ENCODE data around the gene RTKN. TPM values are rescaled to one million over a fixed set of nuclear protein-coding genes. Genes with fewer than 3 reads are reported as not detected.

The RTKN gene
- total and polyA plus RNA-seq, 9 of the 15 experiments (the other 6 are each of a cell fraction or from before 2014, with no cell fraction given), result 0.14 to 6.9 (median 3.6) TPM

DNA sequence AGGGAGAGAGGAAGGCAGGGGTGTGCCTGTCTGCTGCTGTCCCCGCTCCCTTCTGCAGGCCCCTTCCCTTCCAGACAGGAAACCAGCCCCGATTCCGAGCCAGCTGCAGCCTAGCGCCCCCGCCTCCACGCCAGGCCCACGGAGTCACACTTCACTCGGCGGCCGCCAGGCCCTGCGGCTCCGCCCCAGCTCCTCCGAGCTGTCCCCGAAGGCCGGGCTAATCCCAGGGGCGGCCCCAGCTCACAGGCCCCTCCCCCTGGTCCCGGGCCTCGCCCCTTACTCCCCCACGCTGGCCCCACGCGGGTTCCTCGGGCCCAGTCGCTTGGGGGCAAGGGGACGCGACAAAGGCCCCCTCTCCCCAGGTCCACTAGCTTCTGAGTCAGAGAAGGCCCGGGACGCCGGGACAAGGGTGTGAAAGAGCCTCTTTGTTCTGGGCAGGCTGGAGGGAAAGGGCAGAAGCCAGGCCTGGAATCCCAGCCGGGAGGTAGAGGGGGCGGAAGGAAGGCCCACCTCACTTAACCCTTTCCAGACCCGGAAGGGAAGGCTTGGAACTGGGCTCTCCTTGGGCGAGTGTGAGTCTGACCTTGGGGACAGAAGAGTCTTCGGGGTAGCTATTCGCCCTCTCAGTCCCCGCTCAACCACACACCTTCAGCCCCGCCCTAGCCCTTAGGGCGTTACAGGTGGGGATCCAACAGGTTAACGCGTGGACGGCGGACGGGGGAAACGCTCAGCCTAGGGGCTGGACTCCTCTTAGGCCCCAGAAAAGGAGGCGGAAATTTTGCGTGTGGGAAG lies 1.2 kb downstream of the RTKN start (continued):
- TF ChIP-seq IRF1 (CRISPR knock-in tag; IDR thresholded peaks at IDR 0.05; ENCODE audit: borderline replicate concordance) (no peak), SAFB2 (IDR thresholded peaks at IDR 0.05; ENCODE audit: borderline replicate concordance, low read depth, low read length, severe bottlenecking) (no peak), ETV1 (tag; conservative IDR thresholded peaks at IDR 0.05; ENCODE audit: low read depth) (0 out of 2 replicates have a peak, but pooled peaks have one; percentile 7), NFATC3 (IDR thresholded peaks at IDR 0.05) (no peak), NFIC (IDR thresholded peaks at IDR 0.05) (peak; percentile 39), E2F5 (CRISPR knock-in tag; IDR thresholded peaks at IDR 0.05) (no peak), FUS (optimal IDR thresholded peaks at IDR 0.05; ENCODE audit: low read depth, low read length) (no peak), ZNF133 (CRISPR knock-in tag; IDR thresholded peaks at IDR 0.05) (no peak), TAL1 (IDR thresholded peaks at IDR 0.05) (no peak), ZNF232 (CRISPR knock-in tag; IDR thresholded peaks at IDR 0.05) (no peak), ARID3A (IDR thresholded peaks at IDR 0.05; ENCODE audit: borderline replicate concordance, low read depth, low read length) (no peak), RREB1 (CRISPR knock-in tag; IDR thresholded peaks at IDR 0.05) (no peak)
- TF ChIP-seq, protein P1, sequence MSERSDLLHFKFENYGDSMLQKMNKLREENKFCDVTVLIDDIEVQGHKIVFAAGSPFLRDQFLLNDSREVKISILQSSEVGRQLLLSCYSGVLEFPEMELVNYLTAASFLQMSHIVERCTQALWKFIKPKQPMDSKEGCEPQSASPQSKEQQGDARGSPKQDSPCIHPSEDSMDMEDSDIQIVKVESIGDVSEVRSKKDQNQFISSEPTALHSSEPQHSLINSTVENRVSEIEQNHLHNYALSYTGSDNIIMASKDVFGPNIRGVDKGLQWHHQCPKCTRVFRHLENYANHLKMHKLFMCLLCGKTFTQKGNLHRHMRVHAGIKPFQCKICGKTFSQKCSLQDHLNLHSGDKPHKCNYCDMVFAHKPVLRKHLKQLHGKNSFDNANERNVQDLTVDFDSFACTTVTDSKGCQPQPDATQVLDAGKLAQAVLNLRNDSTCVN (CRISPR knock-in tag; IDR thresholded peaks at IDR 0.05), result no peak
- TF ChIP-seq, protein P2, sequence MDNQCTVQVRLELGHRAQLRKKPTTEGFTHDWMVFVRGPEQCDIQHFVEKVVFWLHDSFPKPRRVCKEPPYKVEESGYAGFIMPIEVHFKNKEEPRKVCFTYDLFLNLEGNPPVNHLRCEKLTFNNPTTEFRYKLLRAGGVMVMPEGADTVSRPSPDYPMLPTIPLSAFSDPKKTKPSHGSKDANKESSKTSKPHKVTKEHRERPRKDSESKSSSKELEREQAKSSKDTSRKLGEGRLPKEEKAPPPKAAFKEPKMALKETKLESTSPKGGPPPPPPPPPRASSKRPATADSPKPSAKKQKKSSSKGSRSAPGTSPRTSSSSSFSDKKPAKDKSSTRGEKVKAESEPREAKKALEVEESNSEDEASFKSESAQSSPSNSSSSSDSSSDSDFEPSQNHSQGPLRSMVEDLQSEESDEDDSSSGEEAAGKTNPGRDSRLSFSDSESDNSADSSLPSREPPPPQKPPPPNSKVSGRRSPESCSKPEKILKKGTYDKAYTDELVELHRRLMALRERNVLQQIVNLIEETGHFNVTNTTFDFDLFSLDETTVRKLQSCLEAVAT (IDR thresholded peaks at IDR 0.05), result no peak

Data from K562 (cell line).